ENCODE measurements around the gene UBQLN4.

- TF ChIP-seq, protein P1, sequence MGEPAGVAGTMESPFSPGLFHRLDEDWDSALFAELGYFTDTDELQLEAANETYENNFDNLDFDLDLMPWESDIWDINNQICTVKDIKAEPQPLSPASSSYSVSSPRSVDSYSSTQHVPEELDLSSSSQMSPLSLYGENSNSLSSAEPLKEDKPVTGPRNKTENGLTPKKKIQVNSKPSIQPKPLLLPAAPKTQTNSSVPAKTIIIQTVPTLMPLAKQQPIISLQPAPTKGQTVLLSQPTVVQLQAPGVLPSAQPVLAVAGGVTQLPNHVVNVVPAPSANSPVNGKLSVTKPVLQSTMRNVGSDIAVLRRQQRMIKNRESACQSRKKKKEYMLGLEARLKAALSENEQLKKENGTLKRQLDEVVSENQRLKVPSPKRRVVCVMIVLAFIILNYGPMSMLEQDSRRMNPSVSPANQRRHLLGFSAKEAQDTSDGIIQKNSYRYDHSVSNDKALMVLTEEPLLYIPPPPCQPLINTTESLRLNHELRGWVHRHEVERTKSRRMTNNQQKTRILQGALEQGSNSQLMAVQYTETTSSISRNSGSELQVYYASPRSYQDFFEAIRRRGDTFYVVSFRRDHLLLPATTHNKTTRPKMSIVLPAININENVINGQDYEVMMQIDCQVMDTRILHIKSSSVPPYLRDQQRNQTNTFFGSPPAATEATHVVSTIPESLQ (CRISPR knock-in tag; IDR thresholded peaks at IDR 0.05) = no peak
- no peak for TF ChIP-seq E2F5 (CRISPR knock-in tag; IDR thresholded peaks at IDR 0.05)
- no peak for TF ChIP-seq TEAD4 (CRISPR knock-in tag; IDR thresholded peaks at IDR 0.05)
- TF ChIP-seq, protein P2, sequence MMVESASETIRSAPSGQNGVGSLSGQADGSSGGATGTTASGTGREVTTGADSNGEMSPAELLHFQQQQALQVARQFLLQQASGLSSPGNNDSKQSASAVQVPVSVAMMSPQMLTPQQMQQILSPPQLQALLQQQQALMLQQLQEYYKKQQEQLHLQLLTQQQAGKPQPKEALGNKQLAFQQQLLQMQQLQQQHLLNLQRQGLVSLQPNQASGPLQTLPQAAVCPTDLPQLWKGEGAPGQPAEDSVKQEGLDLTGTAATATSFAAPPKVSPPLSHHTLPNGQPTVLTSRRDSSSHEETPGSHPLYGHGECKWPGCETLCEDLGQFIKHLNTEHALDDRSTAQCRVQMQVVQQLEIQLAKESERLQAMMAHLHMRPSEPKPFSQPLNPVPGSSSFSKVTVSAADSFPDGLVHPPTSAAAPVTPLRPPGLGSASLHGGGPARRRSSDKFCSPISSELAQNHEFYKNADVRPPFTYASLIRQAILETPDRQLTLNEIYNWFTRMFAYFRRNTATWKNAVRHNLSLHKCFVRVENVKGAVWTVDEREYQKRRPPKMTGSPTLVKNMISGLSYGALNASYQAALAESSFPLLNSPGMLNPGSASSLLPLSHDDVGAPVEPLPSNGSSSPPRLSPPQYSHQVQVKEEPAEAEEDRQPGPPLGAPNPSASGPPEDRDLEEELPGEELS (CRISPR knock-in tag; IDR thresholded peaks at IDR 0.05) = no peak
- TF ChIP-seq ZNF423 (CRISPR knock-in tag; IDR thresholded peaks at IDR 0.05) = no peak
- TF ChIP-seq NR2C2 (CRISPR knock-in tag; IDR thresholded peaks at IDR 0.05) = no peak
- TF ChIP-seq CTCF (IDR thresholded peaks at IDR 0.05) = no peak
- TF ChIP-seq, protein P3, sequence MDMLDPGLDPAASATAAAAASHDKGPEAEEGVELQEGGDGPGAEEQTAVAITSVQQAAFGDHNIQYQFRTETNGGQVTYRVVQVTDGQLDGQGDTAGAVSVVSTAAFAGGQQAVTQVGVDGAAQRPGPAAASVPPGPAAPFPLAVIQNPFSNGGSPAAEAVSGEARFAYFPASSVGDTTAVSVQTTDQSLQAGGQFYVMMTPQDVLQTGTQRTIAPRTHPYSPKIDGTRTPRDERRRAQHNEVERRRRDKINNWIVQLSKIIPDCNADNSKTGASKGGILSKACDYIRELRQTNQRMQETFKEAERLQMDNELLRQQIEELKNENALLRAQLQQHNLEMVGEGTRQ (CRISPR knock-in tag; IDR thresholded peaks at IDR 0.05) = no peak
- no peak for TF ChIP-seq OVOL2 (CRISPR knock-in tag; IDR thresholded peaks at IDR 0.05; ENCODE audit: borderline replicate concordance)
- TF ChIP-seq, protein P4, sequence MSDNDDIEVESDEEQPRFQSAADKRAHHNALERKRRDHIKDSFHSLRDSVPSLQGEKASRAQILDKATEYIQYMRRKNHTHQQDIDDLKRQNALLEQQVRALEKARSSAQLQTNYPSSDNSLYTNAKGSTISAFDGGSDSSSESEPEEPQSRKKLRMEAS (CRISPR knock-in tag; IDR thresholded peaks at IDR 0.05) = no peak
- no peak for TF ChIP-seq ESRRA (CRISPR knock-in tag; IDR thresholded peaks at IDR 0.05; ENCODE audit: borderline replicate concordance)
Observed at GRCh38 chr1:156079762-156080161, 26.2 kb upstream of the UBQLN4 start.

Data from WTC11 (cell line).